Measurements from ENCODE around the gene SAP30.
A peak's percentile ranks its signal among the peaks of the same experiment; 100 is the strongest.

SAP30 gene

DNA sequence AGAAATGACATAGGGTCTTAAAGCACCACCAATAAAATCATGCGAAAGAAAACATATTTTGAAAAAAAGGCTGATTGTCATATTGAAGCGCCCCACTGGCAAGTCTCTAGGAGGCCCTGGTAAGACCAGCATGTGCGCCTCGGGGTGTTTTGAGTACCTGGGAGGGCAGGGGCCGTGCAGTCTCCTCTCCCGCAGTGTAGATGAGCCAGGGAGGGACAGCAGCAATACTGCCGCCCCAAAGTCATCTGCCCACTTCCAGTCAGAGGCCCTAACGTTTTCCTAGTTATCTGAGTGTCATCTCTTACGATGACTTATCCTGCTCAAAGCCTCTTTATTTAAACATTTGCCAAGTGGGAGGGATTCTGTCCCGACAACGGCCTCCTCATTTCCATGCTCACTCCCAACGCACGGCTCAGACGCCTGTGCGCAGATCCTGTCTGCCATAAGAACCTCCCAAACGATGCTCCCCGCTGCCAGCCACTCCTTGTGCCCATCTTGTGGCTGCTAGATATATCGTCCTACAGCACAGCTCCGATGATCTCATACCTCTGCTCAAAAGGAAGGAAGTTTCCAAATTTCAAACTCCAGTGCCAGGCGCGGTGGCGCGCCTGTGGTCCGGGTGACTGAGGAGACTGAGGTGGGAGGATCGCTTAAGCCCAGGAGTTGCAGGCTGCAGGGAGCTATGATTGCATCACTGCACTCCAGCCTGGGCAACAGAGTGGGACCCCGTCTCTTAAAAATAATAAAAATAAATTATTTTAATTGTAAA lies 45.3 kb downstream of the SAP30 start:
- no peak for DNase-seq (ENCODE audit: low read depth)

DNA sequence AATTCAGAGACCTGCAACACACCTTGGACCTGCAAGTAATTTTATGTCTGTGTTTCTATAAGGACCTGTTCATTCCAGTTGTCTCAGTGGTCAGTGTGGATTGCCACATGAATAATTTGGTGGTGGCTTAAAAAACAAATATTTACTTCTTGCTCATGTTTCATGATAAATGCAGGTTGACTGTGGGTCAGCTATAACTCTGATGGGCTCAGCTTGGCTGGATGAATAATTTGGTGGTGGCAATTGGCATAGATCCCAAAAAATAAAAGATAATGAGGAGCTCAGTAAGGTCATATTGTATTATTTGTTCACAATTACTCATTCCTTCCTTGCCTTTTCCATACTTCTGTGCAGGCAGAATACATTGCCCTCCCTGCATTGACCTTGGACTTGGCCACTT lies 47.1 kb downstream of the SAP30 start:
- DNase-seq (ENCODE audit: low read depth) = no peak

DNA sequence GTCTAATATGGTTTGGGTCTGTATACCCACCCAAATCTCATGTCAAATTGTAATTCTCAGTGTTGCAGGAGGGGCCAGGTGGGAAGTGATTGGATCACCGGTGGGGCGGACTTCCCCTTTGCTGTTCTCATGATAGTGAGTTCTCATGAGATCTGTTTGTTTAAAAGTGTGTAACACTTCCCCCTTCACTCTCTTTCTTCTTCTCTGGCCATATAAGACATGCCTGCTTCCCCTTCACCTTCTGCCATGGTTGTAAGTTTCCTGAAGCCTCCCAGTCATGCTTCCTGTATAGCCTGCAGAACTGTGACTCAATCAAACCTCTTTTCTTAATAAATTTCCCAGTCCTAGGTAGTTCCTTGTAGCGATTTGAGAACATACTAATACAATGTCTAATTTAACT lies 47.9 kb downstream of the SAP30 start:
- no peak for DNase-seq (ENCODE audit: low read depth)

DNA sequence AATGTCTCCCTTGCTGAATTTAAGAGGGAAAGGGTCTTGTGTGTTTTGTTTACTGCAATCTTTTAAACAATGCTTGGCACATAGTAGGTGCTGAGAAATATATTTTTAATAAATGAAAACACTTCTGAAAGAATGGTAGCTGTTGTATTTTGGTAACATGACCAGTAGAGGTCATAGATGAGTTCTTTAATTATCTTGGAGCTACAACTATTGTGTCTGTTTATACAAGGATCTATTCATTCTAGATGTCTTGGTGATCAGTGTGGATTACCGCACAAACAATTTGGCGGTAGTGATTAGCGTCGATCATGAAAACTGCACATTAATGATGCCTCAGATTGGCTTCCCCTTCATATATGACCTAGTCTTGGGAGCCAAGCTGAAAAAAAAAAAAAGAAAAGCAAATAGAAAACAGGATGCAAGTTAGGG lies 49.6 kb downstream of the SAP30 start:
- no peak for DNase-seq (ENCODE audit: low read depth)

DNA sequence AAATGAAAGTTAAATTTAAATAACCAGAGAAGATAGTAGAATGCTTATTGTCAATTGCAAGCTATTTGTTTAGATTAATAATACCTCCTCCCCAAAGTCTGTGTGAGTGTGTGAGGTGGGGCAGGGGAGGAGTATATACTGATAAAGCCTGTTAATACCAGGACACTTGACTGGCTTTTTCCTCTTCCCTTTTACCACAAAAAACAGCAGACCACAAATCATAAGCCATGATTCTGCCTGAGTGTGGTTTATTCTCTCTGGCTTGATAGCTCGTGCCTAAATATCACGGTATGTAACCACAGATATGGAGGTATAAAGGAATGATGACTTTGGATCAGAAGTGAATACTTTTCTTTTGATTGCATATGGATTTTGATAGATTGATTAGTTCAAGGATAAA lies 50.0 kb downstream of the SAP30 start:
- DNase-seq (ENCODE audit: low read depth) = no peak

- peak; percentile 68 for DNase-seq (ENCODE audit: low read depth)
Measured at GRCh38 chr4:173424899-173425805, 54.4 kb downstream of the SAP30 start.

- DNase-seq (ENCODE audit: low read depth) = no peak
Measured at GRCh38 chr4:173426064-173426463, 55.3 kb downstream of the SAP30 start.

Measured in GM04504 (cell line).